A673 (cell line): Measurements from ENCODE around the gene U2AF1L4.

ENCODE experiments used
- EZH2 ChIP-seq: fragments of 200-600 bp; sonication (generic); IDR thresholded peaks from 2 replicates; pipeline ENCODE4 v1.6.1; 2017; ENCODE audit warnings: borderline replicate concordance, low read depth, mild to moderate bottlenecking, mixed read lengths, antibody characterized with exemption, low read length; ENCODE audit not compliant: poor library complexity, severe bottlenecking
- TF ChIP-seq, protein P1 (sequence below): fragments of 300-800, 200-600 bp; sonication (generic); conservative IDR thresholded peaks from 2 replicates; pipeline ENCODE4 v1.5.1; 2017; ENCODE audit warnings: low read depth, mild to moderate bottlenecking, antibody characterized with exemption, low read length, moderate library complexity, mixed read lengths

GRCh38 chr19:35766571-35767104, 21.4 kb upstream of the U2AF1L4 start:
- TF ChIP-seq EZH2 = no peak
- TF ChIP-seq, protein P1, sequence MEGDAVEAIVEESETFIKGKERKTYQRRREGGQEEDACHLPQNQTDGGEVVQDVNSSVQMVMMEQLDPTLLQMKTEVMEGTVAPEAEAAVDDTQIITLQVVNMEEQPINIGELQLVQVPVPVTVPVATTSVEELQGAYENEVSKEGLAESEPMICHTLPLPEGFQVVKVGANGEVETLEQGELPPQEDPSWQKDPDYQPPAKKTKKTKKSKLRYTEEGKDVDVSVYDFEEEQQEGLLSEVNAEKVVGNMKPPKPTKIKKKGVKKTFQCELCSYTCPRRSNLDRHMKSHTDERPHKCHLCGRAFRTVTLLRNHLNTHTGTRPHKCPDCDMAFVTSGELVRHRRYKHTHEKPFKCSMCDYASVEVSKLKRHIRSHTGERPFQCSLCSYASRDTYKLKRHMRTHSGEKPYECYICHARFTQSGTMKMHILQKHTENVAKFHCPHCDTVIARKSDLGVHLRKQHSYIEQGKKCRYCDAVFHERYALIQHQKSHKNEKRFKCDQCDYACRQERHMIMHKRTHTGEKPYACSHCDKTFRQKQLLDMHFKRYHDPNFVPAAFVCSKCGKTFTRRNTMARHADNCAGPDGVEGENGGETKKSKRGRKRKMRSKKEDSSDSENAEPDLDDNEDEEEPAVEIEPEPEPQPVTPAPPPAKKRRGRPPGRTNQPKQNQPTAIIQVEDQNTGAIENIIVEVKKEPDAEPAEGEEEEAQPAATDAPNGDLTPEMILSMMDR = no peak
